GM12878 (cell line): ENCODE measurements around the gene ZNF212. TPM values are rescaled to one million over a fixed set of nuclear protein-coding genes. Genes with fewer than 3 reads are reported as not detected.

ENCODE experiments used
- ATAC-seq: fragments of 200-7000 bp; cut with Tn5 transposase; 3 replicates; pipeline ENCODE4 v1.9.1; 2020; ENCODE audit warnings: mild to moderate bottlenecking, moderate library complexity
- BruUV-seq: library from RNA; stranded (reverse); fragments of 400-500 nt; replicated peaks from 2 replicates; lab custom pipeline; 2021; lab: Mats Ljungman, UMichigan
- CTCF ChIA-PET: fragments of 300-600 bp; sonication (Branson Sonifier 250); formaldehyde crosslinking; extraction: SDS; loops from one replicate; lab custom pipeline; 2021; ENCODE audit warnings: inconsistent platforms; lab: Yijun Ruan, JAX
- POLR2A ChIA-PET: fragments of 350-600 bp; formaldehyde crosslinking; extraction: SDS; loops from one replicate; lab custom pipeline; 2021; ENCODE audit warnings: inconsistent platforms; lab: Charles Lee
- RAD21 ChIA-PET: fragments of 300-600 bp; sonication (Branson Sonifier 250); formaldehyde crosslinking; loops from one replicate; lab custom pipeline; 2023; ENCODE audit warnings: antibody characterized with exemption; ENCODE audit not compliant: unreplicated experiment; lab: Charles Lee
- SMC1A ChIA-PET: fragments of 300-600 bp; sonication (Branson Sonifier 250); formaldehyde crosslinking; loops from one replicate; lab custom pipeline; 2023; ENCODE audit not compliant: unreplicated experiment, uncharacterized antibody; lab: Charles Lee
- DNase-seq: peaks from one replicate; pipeline ENCODE4 v3.0.0-alpha.2; 2011; ENCODE audit warnings: low read depth, low spot score
- FAIRE-seq: peaks from 3 replicates; lab custom pipeline; 2011; peaks lifted over from hg19 to GRCh38; lab: Jason Lieb, UNC
- H2AFZ ChIP-seq: 2 replicates; pipeline ENCODE4 v1.6.0; 2011; ENCODE audit warnings: low read depth, low read length, control low read depth; ENCODE audit not compliant: control insufficient read depth
- H3K27ac ChIP-seq: 2 replicates; pipeline ENCODE4 v1.5.1; 2011; ENCODE audit warnings: control low read depth; ENCODE audit not compliant: control insufficient read depth, insufficient read depth
- H3K27me3 ChIP-seq, 2 experiments: replicated peaks in 1 of 2; 2 replicates each; pipeline versions ENCODE4 v1.6.0 to v1.6.1; 2011; ENCODE audit warnings: low read length in 1 of 2; ENCODE audit not compliant: control insufficient read depth in 2 of 2, insufficient read depth in 2 of 2
- H3K36me3 ChIP-seq, 2 experiments: 2 replicates each; pipeline ENCODE4 v1.5.1; 2011; ENCODE audit warnings: low read length in 1 of 2; ENCODE audit not compliant: control insufficient read depth in 2 of 2, insufficient read depth in 2 of 2
- H3K4me1 ChIP-seq: 2 replicates; pipeline ENCODE4 v1.6.1; 2011; ENCODE audit warnings: mild to moderate bottlenecking, low read length, moderate library complexity, mixed read lengths; ENCODE audit not compliant: control insufficient read depth, insufficient read depth
- H3K4me2 ChIP-seq: 2 replicates; pipeline ENCODE4 v1.6.0; 2011; ENCODE audit warnings: control low read depth; ENCODE audit not compliant: control insufficient read depth, insufficient read depth
- H3K4me3 ChIP-seq: fragments of 200-600 bp; sonication (generic); 2 replicates; pipeline ENCODE4 v1.5.1; 2016
- H3K79me2 ChIP-seq: 2 replicates; pipeline ENCODE4 v1.6.0; 2011; ENCODE audit warnings: low read length; ENCODE audit not compliant: control insufficient read depth, insufficient read depth
- H3K9ac ChIP-seq: 2 replicates; pipeline ENCODE4 v1.8.0; 2011; ENCODE audit warnings: low read length, control low read depth, mixed read lengths; ENCODE audit not compliant: control insufficient read depth, insufficient read depth
- H3K9me3 ChIP-seq: replicated peaks from 3 replicates; pipeline ENCODE4 v1.5.1; 2011; ENCODE audit warnings: mild to moderate bottlenecking, low read length; ENCODE audit not compliant: control insufficient read depth, insufficient read depth
- H4K20me1 ChIP-seq: 2 replicates; pipeline ENCODE4 v1.6.0; 2011; ENCODE audit not compliant: control insufficient read depth, insufficient read depth
- BACH1 ChIP-seq: fragments of 450-650 bp; IDR thresholded peaks from 2 replicates; pipeline ENCODE4 v1.6.1; 2017; ENCODE audit warnings: mild to moderate bottlenecking, borderline replicate concordance
- CEBPB ChIP-seq, 2 experiments: fragments of 150-350 bp in 1 of 2; IDR thresholded peaks; 2 replicates each; pipeline ENCODE4 v1.6.1; 2012 to 2014; ENCODE audit warnings: low read depth in 2 of 2, low read length in 2 of 2, borderline replicate concordance in 1 of 2, inconsistent platforms in 1 of 2
- DPF2 ChIP-seq: fragments of 450-650 bp; IDR thresholded peaks from 2 replicates; pipeline ENCODE4 v1.6.1; 2017; ENCODE audit warnings: mild to moderate bottlenecking
- IRF4 ChIP-seq: IDR thresholded peaks from 2 replicates; pipeline ENCODE4 v1.6.1; 2011; ENCODE audit warnings: low read depth, low read length
- MTA3 ChIP-seq: IDR thresholded peaks from 2 replicates; pipeline ENCODE4 v1.6.1; 2012; ENCODE audit warnings: low read length, inconsistent platforms, borderline replicate concordance
- SUPT20H ChIP-seq: IDR thresholded peaks from 2 replicates; pipeline ENCODE4 v1.6.1; 2011; ENCODE audit warnings: low read depth, mild to moderate bottlenecking, low read length, moderate library complexity, borderline replicate concordance; ENCODE audit not compliant: control insufficient read depth
- ZNF384 ChIP-seq: IDR thresholded peaks from 2 replicates; pipeline ENCODE4 v1.6.1; 2012; ENCODE audit warnings: low read depth, mild to moderate bottlenecking, low read length, improper control_type of control experiment, borderline replicate concordance
- WGBS: methylation state at CpG from one replicate; pipeline ENCODE4 v1.1.6; 2016; ENCODE audit warnings: low lambda C conversion rate; ENCODE audit not compliant: insufficient replicate concordance, insufficient coverage; ENCODE audit errors: missing lambda C conversion rate; 5-methylcytosine and 5-hydroxymethylcytosine counted together
- in situ Hi-C: fragments of 300-500 bp; cut with MboI; formaldehyde crosslinking; loops from 9 replicates; pipeline ENCODE4 v1.14.3; 2018; ENCODE audit warnings: mixed read lengths
- intact Hi-C: fragments of 100-400 bp; cut with micrococcal nuclease; formaldehyde crosslinking; loops from one replicate; pipeline ENCODE4 v1.14.2; 2022; ENCODE audit not compliant: unreplicated experiment
- polyA plus RNA-seq, 11 experiments: library from polyadenylated mRNA; depleted of rRNA in 4 of 11; unstranded in 6 of 11; stranded (reverse) in 5 of 11; fragments of >200 nt; fragmentation: Nextera tagmentation in 4 of 11; fragmentation: Illumina TruSeq in 1 of 11; extraction: Ambion mirVana in 4 of 11; extraction: Trizol in 1 of 11; gene quantifications; 1 replicate in 1 of 11; 2 replicates in 10 of 11; pipeline versions ENCODE4 v1.2.1 to v1.2.3, GENCODE V29; 2011 to 2016; ENCODE audit warnings: inconsistent platforms in 2 of 11, missing spikeins in 2 of 11, low read depth in 1 of 11
- total RNA-seq, 4 experiments: library from RNA; depleted of rRNA in 3 of 4; stranded (reverse); fragments of >200 nt in 3 of 4; fragmentation: Illumina TruSeq in 1 of 4; extraction: Trizol in 1 of 4; gene quantifications; 2 replicates each; pipeline versions ENCODE4 v1.2.1 to v1.2.3, GENCODE V29; 2013 to 2021
- TF ChIP-seq, protein P1 (sequence below): fragments of 450-650 bp; IDR thresholded peaks from 2 replicates; pipeline ENCODE4 v1.6.1; 2016; ENCODE audit warnings: mild to moderate bottlenecking
- TF ChIP-seq, protein P2 (sequence below): fragments of 150-350 bp; IDR thresholded peaks from 2 replicates; pipeline ENCODE4 v1.6.1; 2014; ENCODE audit warnings: mild to moderate bottlenecking, low read depth, low read length
- TF ChIP-seq, protein P3 (sequence below): IDR thresholded peaks from 2 replicates; pipeline ENCODE4 v1.6.1; 2012; ENCODE audit warnings: low read length, inconsistent platforms

Gene ZNF212
- total and polyA plus RNA-seq, 10 of the 15 experiments (the other 5 are each of a cell fraction or from before 2014, with no cell fraction given): 1.2 to 11.6 (median 5.4) TPM

DNA sequence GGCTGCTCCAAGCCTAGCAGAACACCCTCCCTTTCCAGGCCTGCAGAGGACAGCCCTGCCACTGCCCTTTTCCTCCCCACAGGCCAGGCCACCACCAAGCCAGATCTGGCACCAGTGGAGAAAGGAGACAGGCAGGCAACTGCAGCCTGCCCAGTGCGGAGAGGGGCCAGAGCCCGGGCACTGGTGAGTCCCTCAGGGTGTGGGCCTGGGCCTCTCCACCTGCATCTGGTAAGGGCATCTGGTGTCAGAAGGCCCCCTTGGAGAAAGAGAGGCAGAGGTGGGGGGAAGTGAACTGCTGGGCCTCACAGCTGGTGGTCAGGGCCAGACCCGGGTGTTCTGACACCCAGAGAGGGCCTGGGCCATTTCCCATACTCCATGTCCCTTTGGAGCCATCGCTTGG, 50.4 kb downstream of the ZNF212 start:
- ChIA-PET SMC1A (no interaction called here), POLR2A (interaction anchor here (0.7 kb wide), 1 partner anchor 1848 kb away, joined by 4 read pairs; no protein-coding TSS in a partner anchor), CTCF (no interaction called here), RAD21 (no interaction called here)
- H3K4me3 ChIP-seq: no peak overlapping the region
- no peak overlapping the region for H3K4me2 ChIP-seq
- no peaks in the 10 kb centered on the region for H3K79me2 ChIP-seq
- H3K27ac ChIP-seq: no peak overlapping the region
- no peak overlapping the region for H2AFZ ChIP-seq
- 87% methylated on average over 4 of the region's 4 CpGs for WGBS
- H3K9ac ChIP-seq: no peak overlapping the region
- FAIRE-seq (no peak), DNase-seq (no peak), ATAC-seq (no peak)
- peaks cover 0 to 1% of the 10 kb centered on the region in 2 experiments; a peak in 1 of 4 replicates for H3K36me3 ChIP-seq
- TF ChIP-seq BACH1: no peak
- no peak for TF ChIP-seq CEBPB (IDR thresholded peaks at IDR 0.05; ENCODE audit: borderline replicate concordance in 1 of 2, low read depth in 2 of 2, low read length in 2 of 2)
- no peak for TF ChIP-seq ZNF384
- TF ChIP-seq, protein P1, sequence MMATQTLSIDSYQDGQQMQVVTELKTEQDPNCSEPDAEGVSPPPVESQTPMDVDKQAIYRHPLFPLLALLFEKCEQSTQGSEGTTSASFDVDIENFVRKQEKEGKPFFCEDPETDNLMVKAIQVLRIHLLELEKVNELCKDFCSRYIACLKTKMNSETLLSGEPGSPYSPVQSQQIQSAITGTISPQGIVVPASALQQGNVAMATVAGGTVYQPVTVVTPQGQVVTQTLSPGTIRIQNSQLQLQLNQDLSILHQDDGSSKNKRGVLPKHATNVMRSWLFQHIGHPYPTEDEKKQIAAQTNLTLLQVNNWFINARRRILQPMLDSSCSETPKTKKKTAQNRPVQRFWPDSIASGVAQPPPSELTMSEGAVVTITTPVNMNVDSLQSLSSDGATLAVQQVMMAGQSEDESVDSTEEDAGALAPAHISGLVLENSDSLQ: no peak
- TF ChIP-seq SUPT20H: no peak
- no peak for TF ChIP-seq IRF4
- no peak for TF ChIP-seq MTA3
- TF ChIP-seq DPF2: no peak
- TF ChIP-seq, protein P2, sequence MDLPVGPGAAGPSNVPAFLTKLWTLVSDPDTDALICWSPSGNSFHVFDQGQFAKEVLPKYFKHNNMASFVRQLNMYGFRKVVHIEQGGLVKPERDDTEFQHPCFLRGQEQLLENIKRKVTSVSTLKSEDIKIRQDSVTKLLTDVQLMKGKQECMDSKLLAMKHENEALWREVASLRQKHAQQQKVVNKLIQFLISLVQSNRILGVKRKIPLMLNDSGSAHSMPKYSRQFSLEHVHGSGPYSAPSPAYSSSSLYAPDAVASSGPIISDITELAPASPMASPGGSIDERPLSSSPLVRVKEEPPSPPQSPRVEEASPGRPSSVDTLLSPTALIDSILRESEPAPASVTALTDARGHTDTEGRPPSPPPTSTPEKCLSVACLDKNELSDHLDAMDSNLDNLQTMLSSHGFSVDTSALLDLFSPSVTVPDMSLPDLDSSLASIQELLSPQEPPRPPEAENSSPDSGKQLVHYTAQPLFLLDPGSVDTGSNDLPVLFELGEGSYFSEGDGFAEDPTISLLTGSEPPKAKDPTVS: no peak
- TF ChIP-seq, protein P3, sequence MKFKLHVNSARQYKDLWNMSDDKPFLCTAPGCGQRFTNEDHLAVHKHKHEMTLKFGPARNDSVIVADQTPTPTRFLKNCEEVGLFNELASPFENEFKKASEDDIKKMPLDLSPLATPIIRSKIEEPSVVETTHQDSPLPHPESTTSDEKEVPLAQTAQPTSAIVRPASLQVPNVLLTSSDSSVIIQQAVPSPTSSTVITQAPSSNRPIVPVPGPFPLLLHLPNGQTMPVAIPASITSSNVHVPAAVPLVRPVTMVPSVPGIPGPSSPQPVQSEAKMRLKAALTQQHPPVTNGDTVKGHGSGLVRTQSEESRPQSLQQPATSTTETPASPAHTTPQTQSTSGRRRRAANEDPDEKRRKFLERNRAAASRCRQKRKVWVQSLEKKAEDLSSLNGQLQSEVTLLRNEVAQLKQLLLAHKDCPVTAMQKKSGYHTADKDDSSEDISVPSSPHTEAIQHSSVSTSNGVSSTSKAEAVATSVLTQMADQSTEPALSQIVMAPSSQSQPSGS: no peak
- intact Hi-C loops: no loop called here
- peaks cover 3% of the 10 kb centered on the region for H3K4me1 ChIP-seq
- in situ Hi-C loops: no loop called here
- no TSS peak for BruUV-seq
- no peaks in the 10 kb centered on the region for H3K9me3 ChIP-seq
- H3K27me3 ChIP-seq: no peaks in the 10 kb centered on the region
- H4K20me1 ChIP-seq: no peaks in the 10 kb centered on the region
